ENCODE results near the gene PTH2. TPM values are rescaled to one million over a fixed set of nuclear protein-coding genes. Genes with fewer than 3 reads are reported as not detected.
"Not testable (repeated sequence)": the region's sequence is repeated elsewhere in the genome, so short reads cannot be mapped to it uniquely, and the experiment has no call there.

PTH2 gene
- total RNA-seq, 1 experiment from 2014 or later = 0.96 TPM

GRCh38 chr19:49461656-49462055, 38.4 kb upstream of the PTH2 start:
- Histone ChIP-seq H3K79me2 (ENCODE audit: insufficient read depth, low read length) (no peaks in the 10 kb centered on the region), H4K20me1 (ENCODE audit: control insufficient read depth, insufficient read depth, insufficient read length) (no peaks in the 10 kb centered on the region), H2BK12ac (ENCODE audit: insufficient read length, low read depth, low read length) (no peak overlapping the region), H3K4me2 (ENCODE audit: insufficient read depth, insufficient read length, low read length) (no peak overlapping the region), H2AFZ (ENCODE audit: low read length) (no peak overlapping the region), H3K9me3 (ENCODE audit: control insufficient read depth, low read depth, low read length) (no peaks in the 10 kb centered on the region), H3K9ac (ENCODE audit: extremely low read depth, insufficient read length, low read length) (no peak overlapping the region), H4K5ac (ENCODE audit: insufficient read length, low read depth, low read length) (no peak overlapping the region), H3K27me3 (ENCODE audit: insufficient read depth, low read length) (no peaks in the 10 kb centered on the region), H3K23me2 (ENCODE audit: insufficient read length, low read depth, low read length, poor library complexity, severe bottlenecking) (no peaks in the 10 kb centered on the region), H2AK5ac (ENCODE audit: insufficient read length, low read length) (no peak overlapping the region), H3K18ac (ENCODE audit: insufficient read length, low read depth, low read length) (no peak overlapping the region), H3K27ac (ENCODE audit: insufficient read length, low read depth, low read length) (no peak overlapping the region), H3K56ac (ENCODE audit: insufficient read length, low read depth, low read length) (no peak overlapping the region), H3K23ac (ENCODE audit: insufficient read length, low read depth, low read length) (no peak overlapping the region), H3K4me1 (ENCODE audit: insufficient read depth, low read length) (no peaks in the 10 kb centered on the region), H2BK15ac (ENCODE audit: low read depth, low read length) (no peak overlapping the region), H3K14ac (ENCODE audit: insufficient read depth, low read length) (no peak overlapping the region), H4K91ac (ENCODE audit: insufficient read length, low read depth, low read length) (no peak overlapping the region), H3K4ac (ENCODE audit: low read depth, low read length) (no peak overlapping the region), H2BK20ac (ENCODE audit: low read depth, low read length, poor library complexity, severe bottlenecking) (no peak overlapping the region), H3K79me1 (ENCODE audit: insufficient read depth, low read depth, low read length, poor library complexity, severe bottlenecking) (no peaks in the 10 kb centered on the region), H3T11ph (ENCODE audit: low read length) (no peak overlapping the region), H4K8ac (replicated peaks; ENCODE audit: insufficient read length, low read depth, low read length) (no peak overlapping the region), H2BK120ac (ENCODE audit: low read depth, low read length, poor library complexity, severe bottlenecking) (no peak overlapping the region), H2BK5ac (ENCODE audit: insufficient read length, low read length) (no peak overlapping the region)
- H3K9me3 Mint-ChIP-seq = no peaks in the 10 kb centered on the region
- H3K4me3 Mint-ChIP-seq = no peak overlapping the region
- whole genome bisulfite sequencing (ENCODE audit: extremely low coverage, insufficient read length, low lambda C conversion rate) = no CpG with 5 or more reads among the region's 37 CpGs
- no peak overlapping the region for H3K27ac Mint-ChIP-seq
- no peaks in the 10 kb centered on the region for H3K27me3 Mint-ChIP-seq (ENCODE audit: low read depth)
- no peak for TF ChIP-seq CTCF (conservative IDR thresholded peaks at IDR 0.05)
- peaks cover 16 to 34% (median 32%) of the 10 kb centered on the region in 3 experiments; a peak in 6 of 7 replicates for H3K36me3 Mint-ChIP-seq (ENCODE audit: insufficient read depth in 1 of 3, low read depth in 3 of 3)
- no peaks in the 10 kb centered on the region for H3K4me1 Mint-ChIP-seq
- DNase-seq = no peak

GRCh38 chr19:49461130-49461529, 37.9 kb upstream of the PTH2 start:
- not testable (repeated sequence) for H3K4ac ChIP-seq (ENCODE audit: low read depth, low read length); H3K23ac ChIP-seq (ENCODE audit: insufficient read length, low read depth, low read length); H2AFZ ChIP-seq (ENCODE audit: low read length); H2BK12ac ChIP-seq (ENCODE audit: insufficient read length, low read depth, low read length); H3K4me2 ChIP-seq (ENCODE audit: insufficient read depth, insufficient read length, low read length); H2BK15ac ChIP-seq (ENCODE audit: low read depth, low read length); H3K9me3 Mint-ChIP-seq; H4K8ac ChIP-seq (replicated peaks; ENCODE audit: insufficient read length, low read depth, low read length); H3K23me2 ChIP-seq (ENCODE audit: insufficient read length, low read depth, low read length, poor library complexity, severe bottlenecking); H3K9me3 ChIP-seq (ENCODE audit: control insufficient read depth, low read depth, low read length); H3T11ph ChIP-seq (ENCODE audit: low read length); H3K56ac ChIP-seq (ENCODE audit: insufficient read length, low read depth, low read length); H3K79me1 ChIP-seq (ENCODE audit: insufficient read depth, low read depth, low read length, poor library complexity, severe bottlenecking); H2BK5ac ChIP-seq (ENCODE audit: insufficient read length, low read length); H3K18ac ChIP-seq (ENCODE audit: insufficient read length, low read depth, low read length); H4K20me1 ChIP-seq (ENCODE audit: control insufficient read depth, insufficient read depth, insufficient read length); H2AK5ac ChIP-seq (ENCODE audit: insufficient read length, low read length); H3K4me1 Mint-ChIP-seq; H3K27ac Mint-ChIP-seq; H3K9ac ChIP-seq (ENCODE audit: extremely low read depth, insufficient read length, low read length); H3K79me2 ChIP-seq (ENCODE audit: insufficient read depth, low read length); H3K27ac ChIP-seq (ENCODE audit: insufficient read length, low read depth, low read length); H2BK120ac ChIP-seq (ENCODE audit: low read depth, low read length, poor library complexity, severe bottlenecking); H4K91ac ChIP-seq (ENCODE audit: insufficient read length, low read depth, low read length); H2BK20ac ChIP-seq (ENCODE audit: low read depth, low read length, poor library complexity, severe bottlenecking); H3K4me1 ChIP-seq (ENCODE audit: insufficient read depth, low read length); H3K27me3 Mint-ChIP-seq (ENCODE audit: low read depth); H4K5ac ChIP-seq (ENCODE audit: insufficient read length, low read depth, low read length); DNase-seq; H3K14ac ChIP-seq (ENCODE audit: insufficient read depth, low read length); H3K27me3 ChIP-seq (ENCODE audit: insufficient read depth, low read length); H3K4me3 Mint-ChIP-seq
- no CpG with 5 or more reads among the region's 1 CpG for WGBS (ENCODE audit: extremely low coverage, insufficient read length, low lambda C conversion rate)
- peaks cover 21 to 39% (median 38%) of the 10 kb centered on the region in 3 experiments; a peak in 6 of 7 replicates for H3K36me3 Mint-ChIP-seq (ENCODE audit: insufficient read depth in 1 of 3, low read depth in 3 of 3)
